ENCODE results near the gene ZSCAN22. TPM values are rescaled to one million over a fixed set of nuclear protein-coding genes. Genes with fewer than 3 reads are reported as not detected.

ZSCAN22 gene
- total and polyA plus RNA-seq, 2 of the 13 experiments (the other 11 are each of a cell fraction or from before 2014, with no cell fraction given), result 2.5 to 3.5 TPM

GRCh38 chr19:58362272-58362994 lies 35.6 kb downstream of the ZSCAN22 start, which contains the start of gene ZNF497 (continued):
- TF ChIP-seq KLF13 (CRISPR knock-in tag; IDR thresholded peaks at IDR 0.05) (no peak), ZMYM3 (CRISPR knock-in tag; IDR thresholded peaks at IDR 0.05) (no peak), ZNF101 (CRISPR knock-in tag; IDR thresholded peaks at IDR 0.05; ENCODE audit: borderline replicate concordance, low read depth) (no peak), ZNF800 (CRISPR knock-in tag; IDR thresholded peaks at IDR 0.05) (peak; percentile 84), FOSL2 (CRISPR knock-in tag; IDR thresholded peaks at IDR 0.05) (no peak; the same call in 1 of the 2 replicates), HNRNPLL (IDR thresholded peaks at IDR 0.05; ENCODE audit: low read depth, low read length, poor library complexity, severe bottlenecking) (peak; percentile 90), GRHL1 (CRISPR knock-in tag; conservative IDR thresholded peaks at IDR 0.05) (no peak), EED (CRISPR knock-in tag; IDR thresholded peaks at IDR 0.05) (no peak), MTF2 (CRISPR knock-in tag; IDR thresholded peaks at IDR 0.05; ENCODE audit: borderline replicate concordance) (no peak), HOXA7 (CRISPR knock-in tag; IDR thresholded peaks at IDR 0.05) (no peak), DMAP1 (CRISPR knock-in tag; IDR thresholded peaks at IDR 0.05) (peak; percentile 92), STAT6 (CRISPR knock-in tag; IDR thresholded peaks at IDR 0.05; ENCODE audit: borderline replicate concordance) (no peak), NFYC (CRISPR knock-in tag; IDR thresholded peaks at IDR 0.05) (peak; percentile 45; the same call in 1 of the 2 replicates), ZNF44 (CRISPR knock-in tag; IDR thresholded peaks at IDR 0.05) (no peak), ZNF253 (CRISPR knock-in tag; IDR thresholded peaks at IDR 0.05; ENCODE audit: borderline replicate concordance) (no peak), KDM4B (CRISPR knock-in tag; IDR thresholded peaks at IDR 0.05) (no peak), NR3C1 (CRISPR knock-in tag; IDR thresholded peaks at IDR 0.05) (no peak), ZIK1 (CRISPR knock-in tag; IDR thresholded peaks at IDR 0.05; ENCODE audit: borderline replicate concordance, low read depth) (0 out of 2 replicates have a peak, but pooled peaks have one; percentile 57), RARA (CRISPR knock-in tag; IDR thresholded peaks at IDR 0.05) (no peak), SP2 (CRISPR knock-in tag; IDR thresholded peaks at IDR 0.05) (no peak; the same call in 1 of the 2 replicates), KAT8 (CRISPR knock-in tag; IDR thresholded peaks at IDR 0.05) (peak; percentile 98), CEBPB (IDR thresholded peaks at IDR 0.05; ENCODE audit: borderline replicate concordance, low read depth, low read length) (no peak), ZNF496 (CRISPR knock-in tag; IDR thresholded peaks at IDR 0.05; ENCODE audit: insufficient replicate concordance) (no peak), FOXM1 (CRISPR knock-in tag; IDR thresholded peaks at IDR 0.05) (no peak), SOX5 (CRISPR knock-in tag; IDR thresholded peaks at IDR 0.05; ENCODE audit: borderline replicate concordance) (peak; percentile 36; the same call in 1 of the 2 replicates), RBM39 (IDR thresholded peaks at IDR 0.05; ENCODE audit: low read depth, low read length, poor library complexity, severe bottlenecking) (peak; percentile 85)
